B cell (primary cell): ENCODE data around the gene SRSF10. TPM values are rescaled to one million over a fixed set of nuclear protein-coding genes. Genes with fewer than 3 reads are reported as not detected.

ENCODE experiments used
- ATAC-seq: fragments of 200-7000 bp; cut with Tn5 transposase; one replicate; pipeline ENCODE4 v1.10.0; 2021; ENCODE audit warnings: low read depth, mild to moderate bottlenecking, moderate number of reproducible peaks, moderate library complexity
- CTCF ChIA-PET: fragments of 350-600 bp; sonication (Branson Sonifier 250); formaldehyde crosslinking; loops from one replicate; lab custom pipeline; 2021; ENCODE audit warnings: antibody characterized with exemption, inconsistent platforms; lab: Charles Lee
- POLR2A ChIA-PET: fragments of 350-600 bp; sonication (Branson Sonifier 250); formaldehyde crosslinking; loops from one replicate; lab custom pipeline; 2021; ENCODE audit warnings: antibody characterized with exemption; lab: Charles Lee
- DNase-seq: peaks from one replicate; pipeline ENCODE4 v3.0.0; 2013
- H2AFZ ChIP-seq: 2 replicates; pipeline ENCODE4 v1.6.1; 2012; ENCODE audit warnings: mild to moderate bottlenecking, low read depth, low read length; ENCODE audit not compliant: insufficient read depth, poor library complexity, severe bottlenecking
- H3K27ac ChIP-seq, 2 donors: 1 replicate in 1 of 2; 2 replicates in 1 of 2; pipeline ENCODE4 v1.5.1; 2012 to 2013; ENCODE audit warnings: low read length in 2 of 2, mild to moderate bottlenecking in 2 of 2, moderate library complexity in 1 of 2
- H3K27me3 ChIP-seq, 4 experiments: fragments of 200-600 bp in 1 of 4; sonication (generic) in 1 of 4; replicated peaks in 1 of 4; 1 replicate in 2 of 4; 2 replicates in 2 of 4; pipeline versions ENCODE4 v1.6.1 to v1.7.0; 2013 to 2016; ENCODE audit warnings: low read length in 3 of 4, mild to moderate bottlenecking in 2 of 4, mixed read lengths in 1 of 4, moderate library complexity in 1 of 4; ENCODE audit not compliant: insufficient read depth in 4 of 4, control insufficient read depth in 3 of 4; ENCODE audit errors: control extremely low read depth in 1 of 4
- H3K36me3 ChIP-seq, 2 experiments: replicated peaks in 1 of 2; 1 replicate in 1 of 2; 2 replicates in 1 of 2; pipeline versions ENCODE4 v1.6.1 to v1.7.1; 2013; ENCODE audit warnings: low read length in 1 of 2; ENCODE audit not compliant: insufficient read depth in 2 of 2, control insufficient read depth in 1 of 2; ENCODE audit errors: control extremely low read depth in 1 of 2, extremely low read depth in 1 of 2
- H3K4me1 ChIP-seq, 2 donors: fragments of 200-600 bp in 1 of 2; sonication (generic) in 1 of 2; 1 replicate in 1 of 2; 2 replicates in 1 of 2; pipeline versions ENCODE4 v1.5.1 to v1.6.1; 2013 to 2017; ENCODE audit warnings: low read length in 2 of 2; ENCODE audit not compliant: control insufficient read depth in 2 of 2, insufficient read depth in 2 of 2
- H3K4me2 ChIP-seq: replicated peaks from 2 replicates; pipeline ENCODE3; 2012; ENCODE audit warnings: mild to moderate bottlenecking, low read depth, low read length; ENCODE audit not compliant: poor library complexity, severe bottlenecking
- H3K4me3 ChIP-seq, 5 experiments: fragments of 200-600 bp in 1 of 5; sonication (generic) in 1 of 5; 1 replicate in 3 of 5; 2 replicates in 2 of 5; pipeline versions ENCODE4 v1.5.1 to v1.7.0; 2011 to 2016; ENCODE audit warnings: low read length in 4 of 5, mild to moderate bottlenecking in 4 of 5, low read depth in 2 of 5, control low read depth in 1 of 5, moderate library complexity in 1 of 5; ENCODE audit not compliant: insufficient read depth in 1 of 5; ENCODE audit errors: control extremely low read depth in 1 of 5, extremely low read depth in 1 of 5
- H3K79me2 ChIP-seq: fragments of 200-600 bp; sonication (generic); one replicate; pipeline ENCODE4 v1.6.0; 2016; ENCODE audit warnings: low read length; ENCODE audit not compliant: control insufficient read depth, insufficient read depth
- H3K9ac ChIP-seq: fragments of 200-600 bp; sonication (generic); 2 replicates; pipeline ENCODE4 v1.6.1; 2017; ENCODE audit warnings: mild to moderate bottlenecking, low read length, moderate library complexity
- H3K9me3 ChIP-seq, 3 donors: one replicate each; pipeline versions ENCODE4 v1.6.1 to v1.7.1; 2013; ENCODE audit warnings: low read length in 2 of 3; ENCODE audit not compliant: control insufficient read depth in 2 of 3, insufficient read depth in 1 of 3; ENCODE audit errors: control extremely low read depth in 1 of 3
- H4K20me1 ChIP-seq: 2 replicates; pipeline ENCODE4 v1.6.0; 2012; ENCODE audit warnings: mild to moderate bottlenecking, low read length; ENCODE audit not compliant: insufficient read depth, control insufficient read depth, poor library complexity, severe bottlenecking
- H3K27ac Mint-ChIP-seq: one replicate; pipeline ENCODE4 v1.8.0; 2021; ENCODE audit warnings: mixed read lengths
- H3K27me3 Mint-ChIP-seq: one replicate; pipeline ENCODE4 v1.8.0; 2021; ENCODE audit warnings: mixed read lengths
- H3K4me1 Mint-ChIP-seq: one replicate; pipeline ENCODE4 v1.8.0; 2021; ENCODE audit warnings: mixed read lengths
- H3K4me3 Mint-ChIP-seq: one replicate; pipeline ENCODE4 v1.8.0; 2021; ENCODE audit warnings: mixed read lengths
- H3K9me3 Mint-ChIP-seq: one replicate; pipeline ENCODE4 v1.8.0; 2022; ENCODE audit warnings: mixed read lengths; ENCODE audit not compliant: insufficient read depth
- EZH2 ChIP-seq: IDR thresholded peaks from 2 replicates; pipeline ENCODE4 v1.6.1; 2012; ENCODE audit warnings: borderline replicate concordance, low read depth, mild to moderate bottlenecking, moderate library complexity, low read length; ENCODE audit not compliant: insufficient read depth, poor library complexity, severe bottlenecking
- WGBS: methylation state at CpG from one replicate; pipeline ENCODE4 v1.1.5; 2013; ENCODE audit warnings: missing lambda C conversion rate; ENCODE audit not compliant: insufficient coverage; 5-methylcytosine and 5-hydroxymethylcytosine counted together
- intact Hi-C: fragments of 100-400 bp; cut with micrococcal nuclease; formaldehyde crosslinking; loops from one replicate; pipeline ENCODE4 v1.10.0; 2022
- polyA plus RNA-seq: library from polyadenylated mRNA; depleted of rRNA; stranded (reverse); fragments of >200 nt; gene quantifications from 2 replicates; pipeline ENCODE4 v1.2.3, GENCODE V29; 2012
- total RNA-seq, 2 donors: library from RNA; stranded (reverse); fragments of 120-200 nt in 1 of 2; gene quantifications; 1 replicate in 1 of 2; 2 replicates in 1 of 2; pipeline versions ENCODE4 v1.2.3 to v1.2.4, GENCODE V29; 2013 to 2022
- TF ChIP-seq, protein P1 (sequence below): fragments of 200-600 bp; IDR thresholded peaks from one replicate; pipeline ENCODE4 v1.8.0; 2022; ENCODE audit warnings: antibody characterized with exemption, mild to moderate bottlenecking

SRSF10 gene
- total and polyA plus RNA-seq, 2 donors (not counting 1 experiment from before 2014, with no cell fraction given): 98.6 to 213 TPM

DNA sequence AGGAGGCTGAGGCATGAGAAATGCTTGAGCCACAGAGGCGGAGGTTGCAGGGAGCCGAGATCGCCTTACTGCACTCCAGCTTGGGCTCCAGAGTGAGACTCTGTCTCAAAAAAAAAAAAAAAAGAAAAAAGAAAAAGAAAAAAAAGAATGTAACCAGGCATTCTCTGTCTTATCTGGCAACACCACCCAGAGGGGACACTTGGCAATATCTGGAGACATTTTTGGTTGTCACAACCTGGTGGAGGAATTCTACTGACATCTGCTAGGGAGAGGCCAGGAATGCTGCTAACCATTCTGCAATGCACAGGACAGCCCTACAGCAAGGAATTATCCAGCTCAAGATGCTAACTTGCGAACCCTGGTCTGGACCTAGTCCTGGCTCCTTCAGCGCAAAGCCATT is 64.7 kb downstream of the SRSF10 start:
- CTCF ChIA-PET: interaction anchor here (0.8 to 4.7 kb wide), 18 partner anchors 12 to 278 kb away, joined by 3 to 199 read pairs (median 18); partner anchors contain the start of genes FUCA1 and PITHD1
- Mint-ChIP-seq H3K4me1 (peaks cover 70% of the 10 kb centered on the region), H3K9me3 (no peaks in the 10 kb centered on the region), H3K27ac (peak overlapping the region; percentile 90), H3K27me3 (no peaks in the 10 kb centered on the region), H3K4me3 (no peak overlapping the region)
- no peak for ATAC-seq
- no peak overlapping the region for H3K9ac ChIP-seq
- no peaks in the 10 kb centered on the region for H4K20me1 ChIP-seq
- H3K4me1 ChIP-seq: peaks cover 58 to 76% of the 10 kb centered on the region in 2 donors
- H3K4me2 ChIP-seq: peak overlapping the region; percentile 71
- peaks cover 41% of the 10 kb centered on the region for H3K79me2 ChIP-seq
- DNase-seq: peak; percentile 34
- no peaks in the 10 kb centered on the region for H3K27me3 ChIP-seq
- intact Hi-C loops: loop anchor here (5.0 kb wide), 2 partner anchors 88 to 223 kb away; partner anchors contain the start of genes HMGCL and RPL11
- no peak for TF ChIP-seq EZH2
- TF ChIP-seq, protein P1, sequence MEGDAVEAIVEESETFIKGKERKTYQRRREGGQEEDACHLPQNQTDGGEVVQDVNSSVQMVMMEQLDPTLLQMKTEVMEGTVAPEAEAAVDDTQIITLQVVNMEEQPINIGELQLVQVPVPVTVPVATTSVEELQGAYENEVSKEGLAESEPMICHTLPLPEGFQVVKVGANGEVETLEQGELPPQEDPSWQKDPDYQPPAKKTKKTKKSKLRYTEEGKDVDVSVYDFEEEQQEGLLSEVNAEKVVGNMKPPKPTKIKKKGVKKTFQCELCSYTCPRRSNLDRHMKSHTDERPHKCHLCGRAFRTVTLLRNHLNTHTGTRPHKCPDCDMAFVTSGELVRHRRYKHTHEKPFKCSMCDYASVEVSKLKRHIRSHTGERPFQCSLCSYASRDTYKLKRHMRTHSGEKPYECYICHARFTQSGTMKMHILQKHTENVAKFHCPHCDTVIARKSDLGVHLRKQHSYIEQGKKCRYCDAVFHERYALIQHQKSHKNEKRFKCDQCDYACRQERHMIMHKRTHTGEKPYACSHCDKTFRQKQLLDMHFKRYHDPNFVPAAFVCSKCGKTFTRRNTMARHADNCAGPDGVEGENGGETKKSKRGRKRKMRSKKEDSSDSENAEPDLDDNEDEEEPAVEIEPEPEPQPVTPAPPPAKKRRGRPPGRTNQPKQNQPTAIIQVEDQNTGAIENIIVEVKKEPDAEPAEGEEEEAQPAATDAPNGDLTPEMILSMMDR: no peak
- WGBS: 80% methylated on average over 1 of the region's 5 CpGs
- no peak overlapping the region for H2AFZ ChIP-seq
- H3K4me3 ChIP-seq: no peak overlapping the region
- peak overlapping the region; percentile 29 to 77 for H3K27ac ChIP-seq
- H3K36me3 ChIP-seq: peaks cover 0 to 6% of the 10 kb centered on the region in 2 experiments
- POLR2A ChIA-PET: interaction anchor here (0.6 to 3.4 kb wide), 3 partner anchors 13 to 43 kb away, joined by 3 to 18 read pairs (median 3); no protein-coding TSS in a partner anchor
- H3K9me3 ChIP-seq: peaks cover 0 to 3% (median 0%) of the 10 kb centered on the region in 3 donors

DNA sequence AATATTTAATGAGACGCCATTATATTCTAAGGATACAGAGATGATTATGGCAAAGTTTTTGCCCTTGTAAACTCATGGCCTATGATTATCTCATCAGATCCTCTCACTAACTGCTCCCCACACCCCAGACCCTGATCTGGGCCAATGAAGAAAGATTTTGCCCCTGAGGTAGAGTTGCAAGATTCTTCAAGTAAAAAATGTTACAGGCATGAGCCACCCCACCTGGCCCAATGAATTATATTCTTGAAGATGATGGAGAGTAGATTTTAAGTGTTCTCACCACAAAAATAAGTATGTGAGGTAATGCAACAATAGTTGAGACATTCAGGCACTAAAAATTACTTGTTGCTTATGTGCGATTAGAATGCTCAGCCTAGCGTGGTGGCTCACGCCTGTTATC is 65.2 kb downstream of the SRSF10 start:
- no peak overlapping the region for H3K4me3 ChIP-seq
- ChIA-PET POLR2A (interaction anchor here (0.6 to 3.4 kb wide), 2 partner anchors 16 to 44 kb away, joined by 3 to 18 read pairs; no protein-coding TSS in a partner anchor), CTCF (interaction anchor here (0.8 to 4.7 kb wide), 8 partner anchors 11 to 144 kb away, joined by 3 to 199 read pairs (median 46); partner anchors contain the start of gene PITHD1)
- peaks cover 46% of the 10 kb centered on the region for H3K79me2 ChIP-seq
- H2AFZ ChIP-seq: no peak overlapping the region
- peak overlapping the region; percentile 37 for H3K4me3 Mint-ChIP-seq
- TF ChIP-seq, protein P1: no peak
- no peak for TF ChIP-seq EZH2
- peaks cover 0 to 9% of the 10 kb centered on the region in 2 experiments for H3K36me3 ChIP-seq
- H3K27ac Mint-ChIP-seq: peak overlapping the region; percentile 90
- H4K20me1 ChIP-seq: no peaks in the 10 kb centered on the region
- no peak overlapping the region for H3K4me2 ChIP-seq
- H3K9me3 ChIP-seq: peaks cover 0 to 3% (median 0%) of the 10 kb centered on the region in 3 donors
- peak; percentile 37 for DNase-seq
- no peak for ATAC-seq
- H3K27ac ChIP-seq: peak overlapping the region in 1 of 2 donors; percentile 77
- peaks cover 71% of the 10 kb centered on the region for H3K4me1 Mint-ChIP-seq
- no peaks in the 10 kb centered on the region for H3K27me3 ChIP-seq
- peaks cover 54 to 76% of the 10 kb centered on the region in 2 donors for H3K4me1 ChIP-seq
- H3K9me3 Mint-ChIP-seq: no peaks in the 10 kb centered on the region
- H3K27me3 Mint-ChIP-seq: no peaks in the 10 kb centered on the region
- WGBS: 94% methylated on average over 3 of the region's 4 CpGs
- intact Hi-C loops: loop anchor here (5.0 kb wide), 3 partner anchors 88 to 358 kb away; partner anchors contain the start of genes HMGCL, ID3 and RPL11
- H3K9ac ChIP-seq: no peak overlapping the region
